ENCODE results near the gene CASZ1.

CASZ1 gene

GRCh38 chr1:10620776-10621175, 175.7 kb downstream of the CASZ1 start:
- DNase-seq, result no peak

- DNase-seq, result no peak
Measured at GRCh38 chr1:10617931-10618885, 178.2 kb downstream of the CASZ1 start.

DNA sequence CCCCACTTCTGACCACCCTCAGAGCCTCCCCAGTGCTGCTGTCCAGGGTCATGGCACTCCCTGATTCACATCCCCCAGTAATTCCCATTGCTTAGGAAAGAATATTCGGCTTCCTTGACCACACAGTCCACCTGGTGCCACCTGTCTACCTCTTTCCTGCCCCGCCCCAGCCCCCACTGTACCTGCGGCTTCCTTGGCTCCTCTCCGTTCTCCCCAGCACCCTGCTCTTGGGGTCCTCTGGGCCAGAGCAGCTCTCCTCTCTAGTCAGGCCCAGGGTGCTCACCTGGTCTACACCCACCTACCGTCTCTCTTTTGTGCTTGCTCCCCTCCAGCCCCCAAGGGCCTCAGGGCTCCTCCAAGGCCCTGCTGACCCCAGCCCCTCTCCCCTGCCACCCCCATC, 179.1 kb downstream of the CASZ1 start:
- no peak for DNase-seq

DNA sequence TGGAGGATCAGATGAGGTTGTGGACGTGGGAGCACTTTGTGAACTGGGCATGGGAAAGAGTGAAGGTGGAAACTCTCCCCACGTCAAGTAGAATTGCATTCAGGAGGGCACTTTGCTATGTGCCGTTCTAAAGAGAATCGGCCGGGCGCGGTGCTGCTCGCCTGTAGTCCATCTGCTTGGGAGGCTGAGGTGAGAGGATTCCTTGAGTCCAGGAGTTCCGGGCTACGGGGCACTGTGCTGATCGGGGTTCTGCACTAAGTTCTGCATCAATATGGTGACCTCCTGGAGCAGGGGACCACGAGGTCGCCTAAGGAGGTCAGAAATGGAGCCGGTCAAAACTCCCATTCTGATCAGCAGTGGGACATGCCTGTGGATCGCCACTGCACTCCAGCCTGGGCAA, 179.8 kb downstream of the CASZ1 start:
- no peak for DNase-seq

- no peak for DNase-seq
Measured at GRCh38 chr1:10615932-10616671, 180.3 kb downstream of the CASZ1 start.

- DNase-seq, result no peak
Measured at GRCh38 chr1:10615332-10615731, 181.1 kb downstream of the CASZ1 start.

GRCh38 chr1:10614377-10615225, 181.8 kb downstream of the CASZ1 start:
- DNase-seq, result no peak

GRCh38 chr1:10613861-10614260, 182.6 kb downstream of the CASZ1 start:
- no peak for DNase-seq

DNA sequence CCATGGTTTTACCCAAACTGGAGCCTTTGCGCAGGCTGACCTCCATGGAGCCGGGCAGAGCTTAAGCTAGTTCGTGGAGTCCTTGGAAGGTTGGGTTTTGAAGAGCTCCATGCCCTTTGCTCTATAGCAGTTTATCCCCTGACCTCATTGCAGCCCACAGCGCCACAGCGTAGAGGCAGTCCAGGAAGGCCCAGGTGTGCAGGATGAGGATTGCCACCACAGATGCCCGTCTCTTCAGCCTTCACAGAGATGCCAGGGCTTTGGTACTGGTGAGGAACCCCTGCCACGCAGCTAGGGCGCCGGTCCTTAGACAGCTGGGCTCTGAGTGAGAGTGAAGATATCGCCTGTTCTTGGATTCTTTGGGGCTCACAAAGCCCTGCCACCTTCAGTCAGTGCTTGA, 183.1 kb downstream of the CASZ1 start:
- no peak for DNase-seq

DNA sequence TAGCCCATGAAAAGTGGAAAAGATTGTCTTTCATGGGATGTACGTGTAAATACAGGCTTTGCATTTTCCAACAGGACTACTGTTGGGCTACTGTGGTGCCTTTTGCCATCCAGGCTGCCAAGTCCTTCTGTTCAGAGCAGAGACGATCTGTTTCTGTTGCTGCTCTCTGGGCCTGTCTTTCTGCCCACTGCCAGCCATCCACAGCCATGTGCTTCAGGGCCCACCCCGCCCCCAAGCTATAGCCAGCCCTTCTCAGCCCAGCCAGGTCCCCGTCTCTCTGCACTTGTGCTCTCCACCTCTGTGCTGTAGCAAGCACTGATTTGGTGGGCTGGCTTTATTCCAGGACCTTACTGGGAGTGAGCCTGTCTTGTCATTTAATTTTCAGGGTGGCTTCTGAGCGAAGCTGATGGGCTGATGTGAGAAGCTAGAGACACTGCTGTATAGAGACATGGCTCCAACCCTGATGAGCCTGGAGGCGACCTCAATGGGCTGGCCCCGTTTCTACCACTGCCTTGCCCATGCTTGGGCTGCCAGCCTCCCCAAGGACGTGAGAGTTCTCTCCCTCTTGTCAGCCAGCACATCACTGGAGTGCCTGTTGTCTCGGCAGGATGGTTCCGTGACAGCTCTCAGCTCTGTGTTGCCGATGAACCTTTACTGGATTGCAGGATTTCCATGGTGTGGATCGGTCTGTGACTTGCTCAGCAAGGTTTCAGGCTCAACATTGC, 183.8 kb downstream of the CASZ1 start:
- DNase-seq, result no peak

- no peak for DNase-seq
Measured at GRCh38 chr1:10610901-10611600, 185.4 kb downstream of the CASZ1 start.

DNA sequence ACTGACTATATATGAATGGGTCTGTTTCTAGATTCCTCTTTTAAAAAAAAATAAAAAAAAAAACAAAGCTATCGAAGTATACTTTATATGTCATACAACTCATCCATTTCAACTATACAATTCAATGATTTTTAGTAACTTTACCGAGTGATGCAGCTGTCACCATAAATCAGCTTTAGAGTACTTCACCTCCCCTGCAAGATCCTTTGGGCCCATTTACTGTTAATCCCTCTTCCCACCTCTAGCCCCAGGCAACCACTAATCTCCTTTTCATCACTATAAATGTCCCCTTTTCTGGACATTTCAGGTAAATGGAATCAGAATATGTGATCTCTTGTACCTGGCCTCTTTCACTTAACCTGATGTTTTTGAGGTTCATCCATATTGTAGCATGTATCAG, 187.8 kb downstream of the CASZ1 start:
- peak; percentile 35 to 77 for DNase-seq

DNA sequence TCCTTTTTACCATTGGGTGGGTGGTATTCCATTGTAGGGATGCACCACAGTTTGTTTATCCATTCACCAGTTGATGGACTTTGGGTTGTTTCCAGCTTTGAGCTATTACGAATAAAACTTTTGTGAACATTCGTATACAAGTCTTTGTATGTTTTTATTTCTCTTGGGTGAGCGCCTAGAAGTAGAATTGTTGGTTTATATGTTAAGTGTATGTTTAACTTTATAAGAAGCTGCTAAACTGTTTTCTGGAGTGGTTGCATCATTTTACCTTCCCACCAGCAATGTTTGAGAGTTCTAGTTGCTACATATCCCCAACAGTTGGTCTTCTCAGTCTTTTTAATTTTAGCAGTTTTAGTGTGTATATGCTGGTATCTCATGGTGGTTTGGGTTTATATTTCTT, 189.2 kb downstream of the CASZ1 start:
- DNase-seq, result no peak

- no peak for DNase-seq
Measured at GRCh38 chr1:10606064-10606463, 190.4 kb downstream of the CASZ1 start.

GRCh38 chr1:10604966-10605365, 191.5 kb downstream of the CASZ1 start:
- peak; percentile 63 to 83 for DNase-seq

- DNase-seq, result no peak
Measured at GRCh38 chr1:10602936-10603335, 193.5 kb downstream of the CASZ1 start.

DNA sequence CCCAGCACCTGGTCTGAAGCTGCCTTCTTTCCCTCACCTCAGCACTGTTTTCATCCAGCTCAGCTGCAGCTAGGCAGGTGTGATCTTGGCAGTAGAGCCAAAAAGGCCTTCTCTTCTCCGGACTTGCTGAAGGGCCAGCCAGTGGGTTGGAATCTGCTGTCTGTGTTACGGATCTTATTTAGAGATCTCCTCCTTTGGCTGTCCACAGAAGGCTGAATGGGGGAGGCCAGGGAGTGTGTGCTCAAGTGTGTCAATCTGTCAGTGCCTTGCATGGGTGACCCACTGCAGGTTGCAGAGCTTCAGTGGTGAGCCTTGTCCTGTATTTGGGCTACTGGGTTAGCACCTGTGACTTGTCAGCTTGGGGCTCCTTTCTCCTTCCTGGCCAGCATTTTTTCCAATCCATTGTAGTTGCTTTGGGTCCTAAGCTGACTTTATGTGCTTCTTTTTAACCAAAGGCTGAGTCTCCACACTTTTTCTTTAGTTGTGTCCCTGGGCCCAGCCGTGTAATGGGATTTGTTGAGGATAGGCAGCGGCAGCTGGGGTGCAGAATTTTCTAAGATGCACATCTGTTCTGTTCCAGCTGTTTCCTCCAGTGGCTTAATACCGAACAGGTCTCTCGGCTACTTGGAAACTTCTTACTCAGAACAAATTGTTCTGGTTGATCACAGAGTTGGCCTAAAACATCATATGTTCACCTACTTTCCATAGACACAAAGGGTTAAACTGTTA, 194.9 kb downstream of the CASZ1 start:
- peak; percentile 33 to 74 for DNase-seq

- no peak for DNase-seq
Measured at GRCh38 chr1:10599194-10599861, 197.1 kb downstream of the CASZ1 start.

DNA sequence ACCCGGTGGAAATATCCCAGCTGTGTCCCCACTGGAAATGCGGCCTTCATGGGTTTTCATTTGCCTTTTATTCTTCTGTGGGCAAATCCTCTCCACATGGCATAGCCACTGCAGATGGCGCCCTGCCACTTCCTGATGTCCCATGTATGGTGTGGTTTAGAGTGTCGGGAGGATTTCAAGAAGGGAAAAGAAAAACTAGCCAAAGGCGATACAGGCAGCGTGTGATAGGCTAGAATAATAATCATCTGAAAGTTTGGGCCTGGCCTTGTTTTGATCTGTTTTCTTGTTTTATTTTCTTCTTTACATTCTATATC, 198.1 kb downstream of the CASZ1 start:
- DNase-seq, result peak; percentile 53 to 79

Data from NCI-H524 (cell line).